Endothelial cell of umbilical vein (primary cell): ENCODE results near the gene WDR5. TPM values are rescaled to one million over a fixed set of nuclear protein-coding genes. Genes with fewer than 3 reads are reported as not detected.

Experiments
- BruUV-seq: library from RNA; stranded (reverse); fragments of 400-500 nt; replicated peaks from 2 replicates; lab custom pipeline; 2021; lab: Mats Ljungman, UMichigan
- CTCF ChIA-PET: fragments of 300-600, 350-600 bp; sonication (Branson Sonifier 250); formaldehyde crosslinking; loops from one replicate; lab custom pipeline; 2021; ENCODE audit warnings: antibody characterized with exemption, inconsistent platforms; lab: Charles Lee
- POLR2A ChIA-PET: fragments of 300-600, 350-600 bp; sonication (Branson Sonifier 250); formaldehyde crosslinking; loops from one replicate; lab custom pipeline; 2021; ENCODE audit warnings: antibody characterized with exemption, inconsistent platforms; lab: Charles Lee
- DNase-seq: peaks from one replicate; pipeline ENCODE4 v3.0.0-alpha.2; 2011; ENCODE audit warnings: low read depth, low spot score
- FAIRE-seq: peaks from 2 replicates; lab custom pipeline; 2011; peaks lifted over from hg19 to GRCh38; lab: Jason Lieb, UNC
- H2AFZ ChIP-seq: 2 replicates; pipeline ENCODE4 v1.6.0; 2012; ENCODE audit warnings: low read depth, low read length, control low read depth, inconsistent platforms
- H3K27ac ChIP-seq: 2 replicates; pipeline ENCODE4 v1.5.1; 2011; ENCODE audit warnings: low read depth, mild to moderate bottlenecking, control low read depth, low read length, moderate library complexity; ENCODE audit not compliant: insufficient read depth
- H3K27me3 ChIP-seq, 2 experiments: 2 replicates each; pipeline versions ENCODE4 v1.6.0 to v1.6.1; 2011; ENCODE audit warnings: low read length in 2 of 2, mixed read lengths in 1 of 2; ENCODE audit not compliant: control insufficient read depth in 2 of 2, insufficient read depth in 2 of 2
- H3K36me3 ChIP-seq, 2 experiments: 2 replicates in 1 of 2; 3 replicates in 1 of 2; pipeline ENCODE4 v1.5.1; 2011; ENCODE audit warnings: low read length in 2 of 2, mild to moderate bottlenecking in 1 of 2, moderate library complexity in 1 of 2; ENCODE audit not compliant: control insufficient read depth in 2 of 2, insufficient read depth in 2 of 2; ENCODE audit errors: extremely low read depth in 1 of 2
- H3K4me1 ChIP-seq: 3 replicates; pipeline ENCODE4 v1.5.1; 2011; ENCODE audit warnings: mild to moderate bottlenecking, low read length; ENCODE audit not compliant: control insufficient read depth, insufficient read depth; ENCODE audit errors: extremely low read depth
- H3K4me2 ChIP-seq: 2 replicates; pipeline ENCODE4 v1.6.1; 2011; ENCODE audit warnings: low read length, control low read depth, mixed read lengths; ENCODE audit not compliant: insufficient read depth
- H3K4me3 ChIP-seq, 3 experiments: fragments of 200-600 bp in 1 of 3; sonication (generic), shearing (Covaris generic) in 1 of 3; replicated peaks in 1 of 3; 2 replicates each; pipeline ENCODE4 v1.5.1; 2011 to 2016; ENCODE audit warnings: control low read depth in 3 of 3, low read length in 3 of 3, mild to moderate bottlenecking in 2 of 3, inconsistent platforms in 1 of 3, low read depth in 1 of 3, moderate library complexity in 1 of 3; ENCODE audit not compliant: insufficient read depth in 1 of 3
- H3K79me2 ChIP-seq: 2 replicates; pipeline ENCODE4 v1.6.0; 2012; ENCODE audit warnings: low read length, inconsistent platforms; ENCODE audit not compliant: control insufficient read depth, insufficient read depth
- H3K9ac ChIP-seq: replicated peaks from 2 replicates; pipeline ENCODE3; 2011; ENCODE audit warnings: low read length, control low read depth; ENCODE audit not compliant: insufficient read depth; ENCODE audit errors: extremely low read depth
- H3K9me1 ChIP-seq: replicated peaks from 3 replicates; pipeline ENCODE4 v1.6.0; 2011; ENCODE audit warnings: mild to moderate bottlenecking, low read length; ENCODE audit not compliant: control insufficient read depth, insufficient read depth; ENCODE audit errors: extremely low read depth
- H3K9me3 ChIP-seq: replicated peaks from 2 replicates; pipeline ENCODE4 v1.5.1; 2012; ENCODE audit warnings: low read length, inconsistent platforms; ENCODE audit not compliant: control insufficient read depth, insufficient read depth
- H4K20me1 ChIP-seq: replicated peaks from 2 replicates; pipeline ENCODE3; 2011; ENCODE audit warnings: mild to moderate bottlenecking, low read length; ENCODE audit not compliant: control insufficient read depth, insufficient read depth; ENCODE audit errors: extremely low read depth
- CTCF ChIP-seq, 2 donors: IDR thresholded peaks; 1 replicate in 1 of 2; 2 replicates in 1 of 2; pipeline ENCODE4 v1.5.1; 2011; ENCODE audit warnings: low read length in 2 of 2, mild to moderate bottlenecking in 2 of 2, moderate library complexity in 2 of 2, control low read depth in 1 of 2, inconsistent platforms in 1 of 2, low read depth in 1 of 2; ENCODE audit not compliant: insufficient read depth in 1 of 2; ENCODE audit errors: extremely low read depth in 1 of 2
- EZH2 ChIP-seq: IDR thresholded peaks from 2 replicates; pipeline ENCODE4 v1.6.1; 2012; ENCODE audit warnings: borderline replicate concordance, low read depth, mild to moderate bottlenecking, moderate library complexity, low read length, inconsistent platforms; ENCODE audit not compliant: severe bottlenecking
- FOS ChIP-seq: IDR thresholded peaks from 2 replicates; pipeline ENCODE4 v1.6.1; 2011; ENCODE audit warnings: mild to moderate bottlenecking, low read length, moderate library complexity, borderline replicate concordance; ENCODE audit not compliant: insufficient read depth
- GATA2 ChIP-seq: IDR thresholded peaks from 2 replicates; pipeline ENCODE4 v1.7.0; 2011; ENCODE audit warnings: low read depth, mild to moderate bottlenecking, moderate library complexity, mixed read lengths, low read length; ENCODE audit not compliant: insufficient read length, insufficient read depth
- JUN ChIP-seq: IDR thresholded peaks from 2 replicates; pipeline ENCODE4 v1.6.1; 2011; ENCODE audit warnings: borderline replicate concordance, low read depth; ENCODE audit not compliant: insufficient read length, insufficient read depth
- MAX ChIP-seq: IDR thresholded peaks from 2 replicates; pipeline ENCODE4 v1.6.1; 2011; ENCODE audit not compliant: insufficient read depth, insufficient read length
- MYC ChIP-seq: IDR thresholded peaks from one replicate; pipeline ENCODE4 v1.6.1; 2011; ENCODE audit warnings: mild to moderate bottlenecking, low read depth, low read length
- POLR2A ChIP-seq: IDR thresholded peaks from 2 replicates; pipeline ENCODE4 v1.6.1; 2012; ENCODE audit warnings: low read depth, mild to moderate bottlenecking, control low read depth, low read length
- POLR2AphosphoS5 ChIP-seq: IDR thresholded peaks from 2 replicates; pipeline ENCODE4 v1.6.1; 2012; ENCODE audit warnings: low read depth, mild to moderate bottlenecking, control low read depth, low read length, moderate library complexity; ENCODE audit not compliant: insufficient read depth
- dilution Hi-C: fragments of 300-500 bp; cut with MboI; formaldehyde crosslinking; loops from one replicate; pipeline ENCODE4 v1.15.0; 2019; ENCODE audit warnings: low sequenced_read_pairs; ENCODE audit not compliant: extremely low pct_ligation_motif_present
- intact Hi-C: fragments of 100-400 bp; cut with micrococcal nuclease; formaldehyde crosslinking; loops from one replicate; pipeline ENCODE4 v1.10.0; 2022
- polyA plus RNA-seq, 4 experiments: library from polyadenylated mRNA; depleted of rRNA in 3 of 4; stranded (reverse) in 3 of 4; unstranded in 1 of 4; fragments of >200 nt; gene quantifications; 2 replicates each; pipeline versions ENCODE4 v1.2.1 to v1.2.3, GENCODE V29; 2011 to 2012; ENCODE audit warnings: missing spikeins in 1 of 4
- total RNA-seq: library from RNA; stranded (reverse); gene quantifications from 2 replicates; pipeline ENCODE4 v1.2.3, GENCODE V29; 2021

The WDR5 gene
- total and polyA plus RNA-seq, 2 donors (not counting 3 experiments of a cell fraction or from before 2014, with no cell fraction given) = 32.1 to 42.5 TPM

GRCh38 chr9:134167530-134167931 is 31.6 kb downstream of the WDR5 start:
- H3K27ac ChIP-seq = no peak overlapping the region
- no peak for TF ChIP-seq POLR2AphosphoS5
- TF ChIP-seq FOS = no peak
- TF ChIP-seq CTCF (IDR thresholded peaks at IDR 0.05; ENCODE audit: extremely low read depth in 1 of 2, insufficient read depth in 1 of 2, low read depth in 1 of 2, low read length in 2 of 2) = no peak
- TF ChIP-seq JUN = no peak
- no peak for TF ChIP-seq EZH2
- no peak for TF ChIP-seq MYC
- TF ChIP-seq GATA2 = no peak
- TF ChIP-seq MAX = no peak
- TF ChIP-seq POLR2A = no peak
- no peaks in the 10 kb centered on the region for H3K79me2 ChIP-seq
- ChIA-PET POLR2A (no interaction called here), CTCF (interaction anchor here (1.4 to 5.1 kb wide), 3 partner anchors 275 to 475 kb away, joined by 3 to 133 read pairs (median 5); no protein-coding TSS in a partner anchor)
- no peak overlapping the region for H3K4me3 ChIP-seq
- no peak overlapping the region for H3K9ac ChIP-seq
- FAIRE-seq (no peak), DNase-seq (no peak)
- H4K20me1 ChIP-seq = no peaks in the 10 kb centered on the region
- intact Hi-C loops (no loop called here), dilution Hi-C loops (no loop called here)
- no peaks in the 10 kb centered on the region for H3K27me3 ChIP-seq
- H3K4me2 ChIP-seq = no peak overlapping the region
- peaks cover 4% of the 10 kb centered on the region for H3K4me1 ChIP-seq
- H2AFZ ChIP-seq = no peak overlapping the region
- no TSS peak for BruUV-seq
- no peaks in the 10 kb centered on the region for H3K36me3 ChIP-seq
- H3K9me1 ChIP-seq = no peaks in the 10 kb centered on the region
- no peaks in the 10 kb centered on the region for H3K9me3 ChIP-seq
